Small intestine (tissue), 7 donors: ENCODE data around the gene FAM124B. TPM values are rescaled to one million over a fixed set of nuclear protein-coding genes. Genes with fewer than 3 reads are reported as not detected.
A peak's percentile ranks its signal among the peaks of the same experiment; 100 is the strongest.

Experiments used
- DNase-seq, 2 donors: peaks; one replicate each; pipeline versions ENCODE4 v3.0.0 to v3.0.0-alpha.2; 2013
- FAIRE-seq: peaks from 2 replicates; lab custom pipeline; 2012; peaks lifted over from hg19 to GRCh38; lab: Jason Lieb, UNC
- H3K27ac ChIP-seq, 3 donors: one replicate each; pipeline ENCODE4 v1.5.1; 2013; ENCODE audit warnings: low read length in 2 of 3, mild to moderate bottlenecking in 2 of 3, control low read depth in 1 of 3, inconsistent platforms in 1 of 3, low read depth in 1 of 3, moderate library complexity in 1 of 3
- H3K27me3 ChIP-seq, 3 donors: one replicate each; pipeline ENCODE4 v1.6.1; 2013; ENCODE audit warnings: low read length in 3 of 3, inconsistent platforms in 1 of 3; ENCODE audit not compliant: control insufficient read depth in 3 of 3, insufficient read depth in 3 of 3
- H3K36me3 ChIP-seq, 3 donors: one replicate each; pipeline ENCODE4 v1.6.1; 2013; ENCODE audit warnings: low read length in 3 of 3, inconsistent platforms in 1 of 3, low read depth in 1 of 3, mild to moderate bottlenecking in 1 of 3, moderate library complexity in 1 of 3; ENCODE audit not compliant: control insufficient read depth in 3 of 3, insufficient read depth in 2 of 3
- H3K4me1 ChIP-seq, 3 donors: one replicate each; pipeline ENCODE4 v1.6.1; 2013; ENCODE audit warnings: low read length in 2 of 3, inconsistent platforms in 1 of 3, low read depth in 1 of 3, mild to moderate bottlenecking in 1 of 3, moderate library complexity in 1 of 3; ENCODE audit not compliant: control insufficient read depth in 3 of 3, insufficient read depth in 2 of 3
- H3K4me3 ChIP-seq, 3 donors: one replicate each; pipeline ENCODE4 v1.5.1; 2013; ENCODE audit warnings: low read length in 3 of 3, control low read depth in 1 of 3, inconsistent platforms in 1 of 3, low read depth in 1 of 3, mild to moderate bottlenecking in 1 of 3, moderate library complexity in 1 of 3
- H3K9me3 ChIP-seq, 2 donors: one replicate each; pipeline ENCODE4 v1.6.1; 2013; ENCODE audit warnings: low read depth in 1 of 2, low read length in 1 of 2; ENCODE audit not compliant: control insufficient read depth in 2 of 2, insufficient read depth in 1 of 2
- WGBS, 3 donors: extraction: QIAGEN DNeasy Blood & Tissue Kit; methylation state at CpG; one replicate each; pipeline ENCODE4 v1.1.7; 2013; 5-methylcytosine and 5-hydroxymethylcytosine counted together
- polyA plus RNA-seq, 4 donors: library from polyadenylated mRNA; stranded (reverse) in 3 of 4; unstranded in 1 of 4; fragments of 200-250 nt in 3 of 4; fragments of 120-200 nt in 1 of 4; gene quantifications; one replicate each; pipeline versions ENCODE4 v1.2.1 to v1.2.3, GENCODE V29; 2013
- donor health status: healthy with polysubstance abuse.
- donor health status: control.
- donor health status: control.
- donor health status: Bipolar disorder and iron deficiency.
- donor health status: healthy.

Gene FAM124B
- polyA plus RNA-seq, 4 donors: 0.81 to 2.0 (median 1.1) TPM; not detected in 1

GRCh38 chr2:224421065-224421464 is 19.2 kb upstream of the FAM124B start:
- FAIRE-seq: no peak
- WGBS, 3 donors: 78 to 93% (median 87%) methylated on average over 2 of the region's 2 CpGs

DNA sequence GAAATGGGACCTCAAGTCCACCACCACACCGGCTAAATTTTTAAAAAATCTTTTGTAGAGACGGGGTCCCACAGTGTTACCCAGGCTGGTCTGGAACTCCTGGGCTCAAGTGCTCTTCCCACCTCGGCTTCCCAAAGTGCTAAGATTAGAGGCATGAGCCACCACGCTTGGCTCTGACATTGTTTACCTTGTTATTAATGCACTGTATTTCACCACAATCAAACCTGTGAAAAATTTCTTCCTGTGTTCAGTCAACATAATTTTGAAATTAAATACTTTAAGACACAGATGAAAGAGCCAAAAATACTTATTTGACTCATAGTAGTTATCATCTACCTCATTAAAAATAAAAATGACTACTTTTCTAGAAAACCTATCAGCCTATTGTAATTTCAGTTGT is 16.0 kb upstream of the FAM124B start:
- H3K4me1 ChIP-seq: no peaks in the 10 kb centered on the region
- 84 to 88% (median 87%) methylated on average over 4 of the region's 4 CpGs for WGBS, 3 donors
- FAIRE-seq: no peak
- DNase-seq: no peak
- peaks cover 0 to 3% (median 0%) of the 10 kb centered on the region in 3 donors for H3K27me3 ChIP-seq
- H3K4me3 ChIP-seq: no peak overlapping the region
- no peak overlapping the region for H3K27ac ChIP-seq
- H3K9me3 ChIP-seq: peaks cover 0 to 3% of the 10 kb centered on the region in 2 donors
- H3K36me3 ChIP-seq: no peaks in the 10 kb centered on the region

More at GRCh38 chr2:224421065-224421464, 19.2 kb upstream of the FAM124B start:
- Histone ChIP-seq H3K9me3 (peaks cover 0 to 6% of the 10 kb centered on the region in 2 donors), H3K27ac (no peak overlapping the region), H3K4me1 (no peaks in the 10 kb centered on the region), H3K4me3 (no peak overlapping the region), H3K36me3 (no peaks in the 10 kb centered on the region), H3K27me3 (peaks cover 0 to 3% (median 0%) of the 10 kb centered on the region in 3 donors)
- DNase-seq: no peak

DNA sequence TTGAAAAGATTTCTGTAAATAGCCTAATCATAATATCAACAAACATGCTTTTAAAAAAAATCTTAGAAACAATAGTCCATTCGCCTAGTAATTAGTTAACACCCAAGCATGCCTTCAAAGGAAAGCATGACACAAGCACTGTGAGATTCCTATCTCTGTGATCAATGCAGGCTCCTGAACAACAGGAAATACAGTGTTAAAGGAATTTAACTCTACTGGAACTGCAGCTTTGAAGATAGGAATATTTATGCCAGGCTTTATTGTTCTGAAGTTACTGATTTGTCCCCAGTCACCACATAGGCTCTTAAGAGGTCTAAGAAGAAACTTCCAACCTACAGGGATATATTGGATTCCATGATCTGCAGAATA is 15.4 kb upstream of the FAM124B start:
- FAIRE-seq (no peak), DNase-seq (no peak)
- no peak overlapping the region for H3K4me3 ChIP-seq
- H3K4me1 ChIP-seq: no peaks in the 10 kb centered on the region
- 11 to 55% (median 26%) methylated on average over 1 of the region's 1 CpG for whole genome bisulfite sequencing, 3 donors
- H3K27ac ChIP-seq: no peak overlapping the region
- peaks cover 0 to 3% of the 10 kb centered on the region in 2 donors for H3K9me3 ChIP-seq
- H3K36me3 ChIP-seq: no peaks in the 10 kb centered on the region
- H3K27me3 ChIP-seq: peaks cover 0 to 3% (median 0%) of the 10 kb centered on the region in 3 donors

DNA sequence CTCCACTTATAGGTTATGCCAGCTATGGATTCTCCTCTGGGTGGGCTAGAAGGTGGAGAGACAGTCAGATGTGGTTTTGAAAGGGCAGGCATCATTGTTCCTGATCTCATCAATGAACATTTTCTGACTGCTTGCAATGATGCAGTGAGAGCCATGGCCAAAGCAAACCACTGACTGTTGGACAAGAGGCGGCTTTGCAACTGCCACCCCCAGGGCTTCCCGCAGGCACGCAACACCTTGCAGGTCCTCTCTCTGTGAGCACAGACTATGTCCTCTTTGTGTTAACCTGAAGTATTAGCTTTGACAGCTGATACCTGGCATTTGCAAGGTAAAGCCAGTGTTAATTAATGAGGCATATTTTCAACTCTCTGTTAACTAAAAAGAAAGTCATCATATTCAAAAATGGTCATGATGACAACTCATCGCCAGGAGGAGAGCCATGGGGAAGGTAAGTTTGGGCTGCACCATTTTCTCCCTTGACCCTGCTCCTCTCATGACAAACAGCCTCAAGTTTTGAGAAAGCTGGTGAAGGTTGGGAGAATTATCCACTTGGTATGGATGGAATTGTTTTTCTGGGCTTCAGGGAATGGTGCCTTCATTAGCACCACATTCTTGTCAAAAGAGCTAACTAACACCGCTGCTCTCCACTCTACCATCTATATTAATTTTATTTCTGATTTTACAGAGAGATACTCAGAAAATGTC is 14.9 kb upstream of the FAM124B start:
- 88 to 94% (median 89%) methylated on average over 5 of the region's 5 CpGs for WGBS, 3 donors
- FAIRE-seq (no peak), DNase-seq (no peak)
- H3K36me3 ChIP-seq: no peaks in the 10 kb centered on the region
- H3K4me3 ChIP-seq: no peak overlapping the region
- H3K27ac ChIP-seq: no peak overlapping the region
- H3K9me3 ChIP-seq: peaks cover 0 to 3% of the 10 kb centered on the region in 2 donors
- peaks cover 0 to 3% (median 0%) of the 10 kb centered on the region in 3 donors for H3K27me3 ChIP-seq
- H3K4me1 ChIP-seq: no peaks in the 10 kb centered on the region

DNA sequence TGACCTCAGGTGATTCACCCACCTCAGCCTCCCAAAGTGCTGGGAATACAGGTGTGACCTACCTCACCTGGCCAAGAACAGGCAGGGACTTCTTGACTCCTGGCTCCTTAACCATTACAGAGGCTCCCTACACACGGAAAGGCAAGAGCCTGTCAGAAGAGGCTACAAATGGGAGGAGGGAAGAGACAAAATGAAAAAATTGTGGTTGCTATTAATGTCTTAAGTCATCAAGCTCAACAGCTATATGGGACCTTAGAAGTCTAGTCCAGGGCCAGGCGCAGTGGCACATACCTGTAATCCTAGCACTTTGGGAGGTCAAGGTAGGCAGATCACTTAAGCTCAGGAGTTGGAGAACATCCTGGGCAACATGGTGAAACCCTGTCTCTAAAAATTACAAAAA is 11.5 kb upstream of the FAM124B start:
- H3K27ac ChIP-seq: no peak overlapping the region
- no peaks in the 10 kb centered on the region for H3K9me3 ChIP-seq
- FAIRE-seq (no peak), DNase-seq (no peak)
- H3K27me3 ChIP-seq: no peaks in the 10 kb centered on the region
- H3K4me1 ChIP-seq: no peaks in the 10 kb centered on the region
- H3K36me3 ChIP-seq: no peaks in the 10 kb centered on the region
- 88 to 100% (median 94%) methylated on average over 2 of the region's 2 CpGs for WGBS, 3 donors
- no peak overlapping the region for H3K4me3 ChIP-seq

DNA sequence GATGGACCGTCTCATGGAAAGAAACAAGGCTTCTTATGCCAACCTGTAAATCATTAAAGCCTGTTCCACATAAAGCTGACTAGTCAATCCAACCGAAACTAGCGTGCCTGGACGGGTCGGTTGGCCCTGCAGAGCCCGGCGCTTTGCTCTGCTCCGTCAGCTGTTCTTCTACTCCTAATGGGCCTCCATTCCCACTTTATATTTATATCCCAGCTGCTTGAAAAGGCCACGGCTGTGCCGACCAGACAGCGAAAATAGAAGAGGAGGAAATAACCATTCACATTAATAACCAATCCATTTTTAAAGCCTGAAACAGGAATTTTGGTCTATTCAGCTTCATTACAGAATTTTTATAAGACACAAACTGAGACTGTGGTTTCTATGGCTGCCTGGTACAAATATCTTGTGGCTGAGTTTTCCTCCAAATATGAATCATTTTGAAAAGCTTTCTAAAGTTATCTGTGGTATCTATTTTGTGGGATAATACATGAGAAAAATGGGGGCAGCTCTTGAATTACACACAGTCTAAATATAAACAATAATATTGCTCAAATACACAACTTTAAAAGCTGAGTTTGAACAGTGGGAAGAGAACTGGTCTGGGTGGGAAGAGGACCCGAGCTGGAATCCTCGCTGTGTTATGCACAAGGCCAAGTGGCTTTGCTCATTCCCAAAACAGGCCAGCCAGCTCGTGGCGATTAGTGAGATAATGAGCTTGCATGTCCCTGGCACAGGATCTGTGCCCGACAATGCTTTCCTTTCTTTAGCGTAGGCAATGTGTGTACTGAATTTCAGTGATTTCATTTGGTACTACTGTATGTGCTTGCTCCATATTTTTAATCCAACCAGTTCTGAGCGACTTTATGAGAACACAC is 10.5 kb upstream of the FAM124B start:
- Histone ChIP-seq H3K27me3 (no peaks in the 10 kb centered on the region), H3K36me3 (no peaks in the 10 kb centered on the region), H3K4me1 (no peaks in the 10 kb centered on the region), H3K4me3 (no peak overlapping the region), H3K27ac (peak overlapping the region in 1 of 3 donors; percentile 34), H3K9me3 (no peaks in the 10 kb centered on the region)
- FAIRE-seq (no peak), DNase-seq (no peak)
- 55 to 78% (median 76%) methylated on average over 18 of the region's 18 CpGs for WGBS, 3 donors

DNA sequence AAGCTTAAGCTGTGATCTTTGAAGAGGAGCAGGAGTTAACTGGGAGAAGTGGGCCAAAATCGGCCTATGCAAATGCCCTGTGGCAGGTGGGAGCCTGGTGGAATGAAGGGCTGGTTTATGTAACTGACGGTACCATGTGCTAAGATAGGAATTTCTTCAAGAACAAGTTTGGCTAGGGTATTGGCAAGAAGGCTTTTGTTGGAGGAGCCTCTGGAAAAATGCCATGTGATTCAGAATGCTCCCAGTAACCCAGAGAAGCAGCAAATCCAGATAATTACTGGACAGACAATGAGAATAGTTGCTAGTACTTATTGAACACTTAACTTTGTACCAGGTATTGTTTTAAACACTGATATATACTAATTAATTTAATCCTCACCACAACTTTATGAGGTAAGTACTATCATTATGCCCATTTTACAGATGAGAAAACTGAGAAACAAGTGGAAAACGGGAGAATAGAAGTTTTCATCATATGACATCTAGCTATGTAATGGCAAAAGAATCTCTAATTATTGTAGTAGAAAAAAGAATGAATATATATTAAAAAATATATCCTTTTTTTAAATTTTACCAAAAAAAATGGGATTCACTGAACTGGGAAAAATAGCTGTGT is 9.1 kb upstream of the FAM124B start:
- Histone ChIP-seq H3K9me3 (peaks cover 0 to 4% of the 10 kb centered on the region in 2 donors), H3K4me1 (no peaks in the 10 kb centered on the region), H3K27ac (no peak overlapping the region), H3K4me3 (no peak overlapping the region), H3K27me3 (no peaks in the 10 kb centered on the region), H3K36me3 (no peaks in the 10 kb centered on the region)
- 79 to 86% (median 85%) methylated on average over 3 of the region's 3 CpGs for WGBS, 3 donors
- DNase-seq (no peak), FAIRE-seq (no peak)

- no peak for FAIRE-seq
Observed at GRCh38 chr2:224408676-224409075, 6.8 kb upstream of the FAM124B start.

More at GRCh38 chr2:224408676-224409075, 6.8 kb upstream of the FAM124B start:
- no peaks in the 10 kb centered on the region for H3K36me3 ChIP-seq
- 63 to 71% (median 67%) methylated on average over 2 of the region's 2 CpGs for WGBS, 3 donors
- H3K4me3 ChIP-seq: no peak overlapping the region
- peaks cover 0 to 9% of the 10 kb centered on the region in 2 donors for H3K9me3 ChIP-seq
- no peaks in the 10 kb centered on the region for H3K4me1 ChIP-seq
- no peak for DNase-seq
- H3K27me3 ChIP-seq: no peaks in the 10 kb centered on the region
- no peak overlapping the region for H3K27ac ChIP-seq
